GM23248 (cell line): Measurements from ENCODE around the gene PTPRO. TPM values are rescaled to one million over a fixed set of nuclear protein-coding genes. Genes with fewer than 3 reads are reported as not detected.

Experiments used
- DNase-seq: peaks from one replicate; pipeline ENCODE4 v3.0.0-alpha.2; 2015
- H2AFZ ChIP-seq: fragments of 200-600 bp; sonication (generic); 2 replicates; pipeline ENCODE4 v1.6.1; 2016; ENCODE audit warnings: antibody characterized with exemption
- H3F3A ChIP-seq: fragments of 200-600 bp; sonication (generic); 2 replicates; pipeline ENCODE4 v1.6.1; 2016; ENCODE audit warnings: mild to moderate bottlenecking, antibody characterized with exemption, mixed run types; ENCODE audit not compliant: insufficient read depth
- H3K27ac ChIP-seq: fragments of 200-600 bp; sonication (generic); 2 replicates; pipeline ENCODE4 v1.5.1; 2016; ENCODE audit warnings: mild to moderate bottlenecking
- H3K27me3 ChIP-seq: fragments of 200-600 bp; sonication (generic); replicated peaks from 2 replicates; pipeline ENCODE4 v1.6.1; 2016; ENCODE audit warnings: mild to moderate bottlenecking; ENCODE audit not compliant: insufficient read depth
- H3K36me3 ChIP-seq: fragments of 200-600 bp; sonication (generic); 2 replicates; pipeline ENCODE4 v1.6.1; 2016; ENCODE audit warnings: low read depth, mild to moderate bottlenecking
- H3K4me1 ChIP-seq: fragments of 200-600 bp; sonication (generic); 2 replicates; pipeline ENCODE4 v1.6.1; 2016; ENCODE audit warnings: mild to moderate bottlenecking; ENCODE audit not compliant: insufficient read depth
- H3K4me2 ChIP-seq: fragments of 200-600 bp; sonication (generic); one replicate; pipeline ENCODE4 v1.6.1; 2016; ENCODE audit warnings: mild to moderate bottlenecking; ENCODE audit not compliant: unreplicated experiment
- H3K4me3 ChIP-seq: fragments of 200-600 bp; sonication (generic); 2 replicates; pipeline ENCODE4 v1.5.1; 2016; ENCODE audit warnings: mild to moderate bottlenecking
- H3K79me2 ChIP-seq: fragments of 200-600 bp; sonication (generic); 2 replicates; pipeline ENCODE4 v1.6.1; 2016; ENCODE audit warnings: mild to moderate bottlenecking; ENCODE audit not compliant: insufficient read depth
- H3K9ac ChIP-seq: fragments of 200-600 bp; sonication (generic); 2 replicates; pipeline ENCODE4 v1.6.1; 2016; ENCODE audit warnings: mild to moderate bottlenecking
- H3K9me2 ChIP-seq: fragments of 200-600 bp; sonication (generic); 2 replicates; pipeline ENCODE4 v1.6.1; 2016; ENCODE audit warnings: mixed run types, mild to moderate bottlenecking, moderate library complexity; ENCODE audit not compliant: insufficient read depth
- H3K9me3 ChIP-seq: fragments of 200-600 bp; sonication (generic); one replicate; pipeline ENCODE4 v1.6.1; 2017; ENCODE audit warnings: low read depth
- H4K20me1 ChIP-seq: fragments of 200-600 bp; sonication (generic); 2 replicates; pipeline ENCODE4 v1.6.0; 2016; ENCODE audit not compliant: insufficient read depth
- EZH2 ChIP-seq: fragments of 200-600 bp; sonication (generic); IDR thresholded peaks from 2 replicates; pipeline ENCODE4 v1.6.1; 2018; ENCODE audit warnings: antibody characterized with exemption, mild to moderate bottlenecking; ENCODE audit not compliant: insufficient read depth, poor library complexity, severe bottlenecking
- EZH2phosphoT487 ChIP-seq: fragments of 200-600 bp; sonication (generic); IDR thresholded peaks from 2 replicates; pipeline ENCODE4 v1.6.1; 2018; ENCODE audit warnings: antibody characterized with exemption, moderate library complexity, mild to moderate bottlenecking, low read depth; ENCODE audit not compliant: insufficient read depth
- WGBS, 2 experiments: methylation state at CpG; one replicate each; pipeline ENCODE4 v1.1.6; 2015 to 2017; ENCODE audit warnings: low lambda C conversion rate in 2 of 2, low coverage in 1 of 2; ENCODE audit errors: missing lambda C conversion rate in 2 of 2; 5-methylcytosine and 5-hydroxymethylcytosine counted together
- in situ Hi-C: fragments of 300-500 bp; cut with MboI; formaldehyde crosslinking; loops from 2 replicates; pipeline ENCODE4 v1.15.0; 2020
- polyA plus RNA-seq: library from polyadenylated mRNA; unstranded; fragments of >200 nt; fragmentation: Nextera tagmentation; extraction: Ambion mirVana; gene quantifications from 2 replicates; pipeline ENCODE4 v1.2.1, GENCODE V29; 2016
- total RNA-seq: library from RNA; depleted of rRNA; stranded (reverse); fragments of >200 nt; shearing (Covaris generic); gene quantifications from 2 replicates; pipeline ENCODE4 v1.2.3, GENCODE V29; 2014

Gene PTPRO
- total and polyA plus RNA-seq, 2 experiments from 2014 or later: 0.22 to 0.24 TPM

DNA sequence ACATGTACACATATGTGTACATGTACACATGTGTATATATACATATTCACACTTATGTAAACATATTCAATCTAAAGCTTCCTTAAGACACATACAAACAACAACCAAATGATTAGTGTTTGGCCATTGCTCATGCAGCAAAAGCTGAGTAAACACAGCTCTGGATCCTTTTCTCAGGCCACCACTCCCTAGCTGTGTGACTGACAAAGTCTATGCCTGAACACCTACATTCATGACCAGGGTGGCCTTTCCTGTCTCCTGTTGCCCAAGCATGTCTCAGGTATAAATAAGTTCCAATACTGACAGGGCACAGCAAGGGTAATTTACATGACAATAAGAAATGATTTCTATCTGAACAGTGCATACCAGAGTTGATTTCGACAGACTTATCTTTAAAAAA lies 1.4 kb upstream of the PTPRO start:
- no peaks in the 10 kb centered on the region for H3K79me2 ChIP-seq
- TF ChIP-seq EZH2 (no peak), EZH2phosphoT487 (no peak)
- H3K9ac ChIP-seq: no peak overlapping the region
- 32 to 50% methylated on average over 1 of the region's 1 CpG for WGBS, 2 experiments
- no peaks in the 10 kb centered on the region for H3F3A ChIP-seq
- H3K27me3 ChIP-seq: peaks cover 59% of the 10 kb centered on the region
- no peak overlapping the region for H3K27ac ChIP-seq
- no peaks in the 10 kb centered on the region for H4K20me1 ChIP-seq
- no peaks in the 10 kb centered on the region for H3K36me3 ChIP-seq
- H3K4me3 ChIP-seq: no peak overlapping the region
- no peak overlapping the region for H3K4me2 ChIP-seq
- H3K4me1 ChIP-seq: no peaks in the 10 kb centered on the region
- in situ Hi-C loops: no loop called here
- no peak overlapping the region for H2AFZ ChIP-seq
- no peak for DNase-seq
- no peaks in the 10 kb centered on the region for H3K9me3 ChIP-seq
- no peaks in the 10 kb centered on the region for H3K9me2 ChIP-seq

DNA sequence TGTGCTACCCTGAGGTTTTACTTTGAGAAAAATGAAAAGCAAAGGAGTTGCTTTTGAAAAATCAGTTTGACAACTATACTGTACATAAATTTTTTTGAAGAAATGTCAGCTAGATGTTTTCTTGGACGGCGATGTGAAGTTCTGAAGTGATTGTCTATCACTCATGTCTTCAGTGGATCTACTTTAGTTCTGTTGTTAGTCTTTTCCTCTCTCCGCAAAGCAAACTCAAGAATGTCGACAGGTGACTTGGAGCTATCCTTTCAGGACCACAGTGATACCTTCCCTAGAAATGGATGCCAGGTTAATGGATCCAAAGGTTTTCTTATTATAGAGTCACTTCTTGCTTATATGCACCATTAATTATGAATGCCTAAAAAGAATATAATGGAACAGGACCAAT lies 1.2 kb downstream of the PTPRO start:
- WGBS, 2 experiments: 7 to 11% methylated on average over 4 of the region's 4 CpGs

DNA sequence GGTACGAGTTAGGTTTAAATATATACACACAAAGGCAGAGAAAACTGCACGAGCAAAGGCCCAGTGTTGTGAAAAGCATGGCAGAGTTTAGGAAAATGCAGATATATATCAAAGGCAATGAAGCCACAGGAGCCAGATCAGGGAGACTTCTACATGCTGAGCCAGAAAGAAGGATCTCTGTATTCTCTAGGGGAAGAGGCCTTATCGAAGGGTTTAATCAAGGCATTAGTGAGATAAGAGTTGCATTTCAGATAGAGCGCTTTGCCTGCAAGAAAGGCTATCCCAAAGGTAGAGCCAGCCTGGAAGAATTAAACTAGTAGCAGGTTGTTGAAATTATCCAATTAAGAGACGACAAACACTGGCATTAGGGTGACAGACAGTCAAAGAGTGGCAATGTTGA lies 7.6 kb downstream of the PTPRO start:
- no peak for TF ChIP-seq EZH2
- no peaks in the 10 kb centered on the region for H3F3A ChIP-seq
- DNase-seq: no peak

More for the DNA sequence above, 1.2 kb downstream of the PTPRO start:
- in situ Hi-C loops: no loop called here
- Histone ChIP-seq H2AFZ (no peak overlapping the region), H3K79me2 (no peaks in the 10 kb centered on the region), H3K4me1 (no peaks in the 10 kb centered on the region), H3K36me3 (no peaks in the 10 kb centered on the region), H3K9me3 (no peaks in the 10 kb centered on the region), H3K9me2 (no peaks in the 10 kb centered on the region), H3F3A (no peaks in the 10 kb centered on the region), H3K27ac (no peak overlapping the region), H3K4me2 (no peak overlapping the region), H3K9ac (no peak overlapping the region), H3K27me3 (peaks cover 55% of the 10 kb centered on the region), H4K20me1 (no peaks in the 10 kb centered on the region), H3K4me3 (no peak overlapping the region)
- no peak for TF ChIP-seq EZH2
- no peak for DNase-seq

DNA sequence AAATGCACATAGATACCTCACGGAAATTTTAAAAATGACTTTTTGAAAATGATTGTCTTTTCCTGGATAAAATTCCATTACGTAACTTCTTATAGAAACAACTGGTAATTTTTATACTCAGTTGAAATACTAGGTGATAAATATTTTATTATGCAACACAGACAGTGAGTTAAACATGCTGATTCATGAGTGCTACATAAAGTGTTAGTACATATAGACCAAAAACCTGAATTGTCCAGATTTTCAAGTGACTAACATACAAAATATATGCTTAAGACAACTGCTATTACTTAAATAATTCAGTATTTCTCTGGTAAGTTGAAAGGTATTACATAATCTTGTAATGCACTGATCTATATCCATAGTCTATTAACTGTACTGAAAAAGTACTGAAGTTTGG lies 11.9 kb downstream of the PTPRO start:
- 85 to 88% methylated on average over 2 of the region's 2 CpGs for WGBS, 2 experiments
- Histone ChIP-seq H3F3A (peaks cover 26% of the 10 kb centered on the region), H3K36me3 (no peaks in the 10 kb centered on the region), H3K9ac (no peak overlapping the region), H3K9me3 (no peaks in the 10 kb centered on the region), H3K9me2 (no peaks in the 10 kb centered on the region), H3K27me3 (no peaks in the 10 kb centered on the region), H3K4me1 (peaks cover 15% of the 10 kb centered on the region), H2AFZ (no peak overlapping the region), H3K4me3 (no peak overlapping the region), H3K27ac (no peak overlapping the region), H4K20me1 (no peaks in the 10 kb centered on the region), H3K79me2 (no peaks in the 10 kb centered on the region), H3K4me2 (no peak overlapping the region)
- TF ChIP-seq EZH2: no peak
- no peak for TF ChIP-seq EZH2phosphoT487
- in situ Hi-C loops: no loop called here
- DNase-seq: no peak

More for the DNA sequence above, 7.6 kb downstream of the PTPRO start:
- no peaks in the 10 kb centered on the region for H4K20me1 ChIP-seq
- no peak overlapping the region for H2AFZ ChIP-seq
- H3K9me3 ChIP-seq: no peaks in the 10 kb centered on the region
- H3K9ac ChIP-seq: no peak overlapping the region
- H3K27me3 ChIP-seq: peaks cover 19% of the 10 kb centered on the region
- no peaks in the 10 kb centered on the region for H3K4me1 ChIP-seq
- H3K79me2 ChIP-seq: no peaks in the 10 kb centered on the region
- in situ Hi-C loops: no loop called here
- no peak overlapping the region for H3K4me3 ChIP-seq
- no peaks in the 10 kb centered on the region for H3K9me2 ChIP-seq
- no peaks in the 10 kb centered on the region for H3K36me3 ChIP-seq
- no peak overlapping the region for H3K27ac ChIP-seq
- H3K4me2 ChIP-seq: no peak overlapping the region
- WGBS, 2 experiments: 41 to 52% methylated on average over 5 of the region's 5 CpGs

DNA sequence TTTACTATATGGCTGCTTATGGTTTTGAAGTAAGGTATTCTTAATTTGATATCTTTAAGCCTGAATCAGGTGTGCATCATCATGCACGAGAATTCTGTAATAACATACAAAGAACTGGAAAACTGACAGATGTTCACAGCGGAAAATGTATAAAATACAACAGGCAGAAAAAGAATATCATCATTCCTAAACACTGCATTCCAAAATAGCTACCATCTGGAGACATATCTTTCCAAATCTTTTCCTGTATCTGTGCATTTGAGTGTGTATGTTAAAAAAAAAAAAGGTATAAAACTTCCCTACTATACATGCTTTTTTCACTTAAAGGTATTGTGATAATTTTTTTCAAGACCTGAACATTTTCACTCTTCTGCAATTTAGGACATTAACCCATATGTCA lies 13.7 kb downstream of the PTPRO start:
- H3K27me3 ChIP-seq: no peaks in the 10 kb centered on the region
- H3K79me2 ChIP-seq: no peaks in the 10 kb centered on the region
- DNase-seq: no peak
- H3K4me2 ChIP-seq: no peak overlapping the region
- H3K9me2 ChIP-seq: no peaks in the 10 kb centered on the region
- TF ChIP-seq EZH2: no peak
- no peak for TF ChIP-seq EZH2phosphoT487
- no peak overlapping the region for H3K4me3 ChIP-seq
- H3K27ac ChIP-seq: no peak overlapping the region
- no peaks in the 10 kb centered on the region for H4K20me1 ChIP-seq
- H3K36me3 ChIP-seq: no peaks in the 10 kb centered on the region
- in situ Hi-C loops: no loop called here
- peaks cover 15% of the 10 kb centered on the region for H3K4me1 ChIP-seq
- H3F3A ChIP-seq: peaks cover 26% of the 10 kb centered on the region
- H2AFZ ChIP-seq: no peak overlapping the region
- no peaks in the 10 kb centered on the region for H3K9me3 ChIP-seq
- 81% methylated on average over 2 of the region's 2 CpGs for WGBS, 2 experiments
- no peak overlapping the region for H3K9ac ChIP-seq
